ENCODE data around the gene CXXC4. TPM values are rescaled to one million over a fixed set of nuclear protein-coding genes. Genes with fewer than 3 reads are reported as not detected.
A peak's percentile ranks its signal among the peaks of the same experiment; 100 is the strongest.

CXXC4 gene
- total and polyA plus RNA-seq, 2 donors (not counting 1 experiment from before 2014, with no cell fraction given) = under 0.01 to 0.02 TPM

- Histone ChIP-seq H4K20me1 (ENCODE audit: control insufficient read depth, extremely low read depth, insufficient read depth, low read length) (no peaks in the 10 kb centered on the region), H3K4me2 (ENCODE audit: extremely low read depth, insufficient read depth, low read length) (no peak overlapping the region), H3K79me2 (ENCODE audit: control insufficient read depth, insufficient read depth, low read length) (no peaks in the 10 kb centered on the region), H3K9me3 (ENCODE audit: control insufficient read depth, insufficient read depth, low read depth, low read length) (no peaks in the 10 kb centered on the region), H3K4me1 (ENCODE audit: control insufficient read depth, extremely low read depth, insufficient read depth, low read length) (no peaks in the 10 kb centered on the region), H2AFZ (ENCODE audit: low read length) (no peak overlapping the region), H3K9ac (ENCODE audit: insufficient read depth, low read length) (no peak overlapping the region), H3K4me3 (replicated peaks in 1 of 4; ENCODE audit: control extremely low read depth in 1 of 4, insufficient read depth in 1 of 4, low read depth in 3 of 4, low read length in 4 of 4) (no peak overlapping the region), H3K27ac (ENCODE audit: insufficient read depth, low read length) (no peak overlapping the region), H3K36me3 (ENCODE audit: control insufficient read depth, insufficient read depth, low read length) (no peaks in the 10 kb centered on the region), H3K27me3 (ENCODE audit: control insufficient read depth, insufficient read depth, low read length) (no peaks in the 10 kb centered on the region)
- no peak for TF ChIP-seq EZH2 (IDR thresholded peaks at IDR 0.05; ENCODE audit: low read length, missing control alignments)
- no peak for DNase-seq (ENCODE audit: low read depth in 2 of 2)
These were observed 32.1 kb downstream of the CXXC4 start for GRCh38 chr4:104462641-104463040.

DNA sequence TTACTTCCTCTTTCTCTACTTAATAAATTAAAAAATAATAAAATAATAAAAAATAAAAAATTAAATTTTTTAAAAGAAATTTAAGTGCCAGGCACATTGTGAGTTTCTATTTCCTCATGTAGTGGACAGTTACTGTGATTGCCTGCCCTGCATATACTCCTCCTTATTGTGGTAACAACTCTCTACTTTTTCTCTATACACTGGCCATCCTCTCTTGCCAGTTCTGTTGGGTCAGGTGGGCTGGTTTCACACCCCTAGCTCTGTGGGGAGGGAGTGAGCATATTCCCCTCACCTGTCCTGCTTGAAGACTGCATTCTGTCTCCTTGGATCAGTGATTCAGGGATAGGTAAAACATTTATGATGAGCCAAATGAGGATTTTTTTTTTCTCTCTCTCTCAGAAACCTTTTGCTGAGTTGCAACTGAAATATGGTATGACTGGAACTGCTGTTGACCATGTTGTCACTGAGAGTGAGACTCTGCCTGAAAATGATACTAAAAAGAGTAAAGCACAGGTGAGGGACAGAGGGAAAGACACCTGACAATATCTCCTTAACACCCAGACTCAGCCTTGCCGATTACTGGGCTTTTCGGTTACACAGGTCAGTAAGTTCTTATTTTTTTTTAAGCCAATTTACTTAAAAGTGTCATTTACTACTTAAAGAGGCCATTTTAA lies 37.2 kb downstream of the CXXC4 start:
- no peaks in the 10 kb centered on the region for H3K27me3 ChIP-seq (ENCODE audit: control insufficient read depth, insufficient read depth, low read length)
- no peak for DNase-seq (ENCODE audit: low read depth in 2 of 2)
- H2AFZ ChIP-seq (ENCODE audit: low read length) = no peak overlapping the region
- TF ChIP-seq EZH2 (IDR thresholded peaks at IDR 0.05; ENCODE audit: low read length, missing control alignments) (no peak), CTCF (conservative IDR thresholded peaks at IDR 0.05 in 1 of 2, IDR thresholded peaks at IDR 0.05 in 1 of 2; ENCODE audit: low read depth in 1 of 2, low read length in 2 of 2) (no peak)
- H3K4me1 ChIP-seq (ENCODE audit: control insufficient read depth, extremely low read depth, insufficient read depth, low read length) = no peaks in the 10 kb centered on the region
- no peak overlapping the region for H3K9ac ChIP-seq (ENCODE audit: insufficient read depth, low read length)
- H4K20me1 ChIP-seq (ENCODE audit: control insufficient read depth, extremely low read depth, insufficient read depth, low read length) = no peaks in the 10 kb centered on the region
- no peak overlapping the region for H3K4me2 ChIP-seq (ENCODE audit: extremely low read depth, insufficient read depth, low read length)
- no peaks in the 10 kb centered on the region for H3K36me3 ChIP-seq (ENCODE audit: control insufficient read depth, insufficient read depth, low read length)
- no peaks in the 10 kb centered on the region for H3K79me2 ChIP-seq (ENCODE audit: control insufficient read depth, insufficient read depth, low read length)
- H3K9me3 ChIP-seq (ENCODE audit: control insufficient read depth, insufficient read depth, low read depth, low read length) = no peaks in the 10 kb centered on the region
- H3K4me3 ChIP-seq (replicated peaks in 1 of 4; ENCODE audit: control extremely low read depth in 1 of 4, insufficient read depth in 1 of 4, low read depth in 3 of 4, low read length in 4 of 4) = no peak overlapping the region
- no peak overlapping the region for H3K27ac ChIP-seq (ENCODE audit: insufficient read depth, low read length)

GRCh38 chr4:104451573-104451972 lies 43.1 kb downstream of the CXXC4 start:
- Histone ChIP-seq H4K20me1 (ENCODE audit: control insufficient read depth, extremely low read depth, insufficient read depth, low read length) (no peaks in the 10 kb centered on the region), H3K4me1 (ENCODE audit: control insufficient read depth, extremely low read depth, insufficient read depth, low read length) (no peaks in the 10 kb centered on the region), H3K36me3 (ENCODE audit: control insufficient read depth, insufficient read depth, low read length) (no peaks in the 10 kb centered on the region), H3K9me3 (ENCODE audit: control insufficient read depth, insufficient read depth, low read depth, low read length) (no peaks in the 10 kb centered on the region), H3K27me3 (ENCODE audit: control insufficient read depth, insufficient read depth, low read length) (no peaks in the 10 kb centered on the region), H3K9ac (ENCODE audit: insufficient read depth, low read length) (no peak overlapping the region), H3K4me2 (ENCODE audit: extremely low read depth, insufficient read depth, low read length) (no peak overlapping the region), H3K79me2 (ENCODE audit: control insufficient read depth, insufficient read depth, low read length) (no peaks in the 10 kb centered on the region), H2AFZ (ENCODE audit: low read length) (no peak overlapping the region), H3K4me3 (replicated peaks in 1 of 4; ENCODE audit: control extremely low read depth in 1 of 4, insufficient read depth in 1 of 4, low read depth in 3 of 4, low read length in 4 of 4) (no peak overlapping the region), H3K27ac (ENCODE audit: insufficient read depth, low read length) (no peak overlapping the region)
- DNase-seq (ENCODE audit: low read depth in 2 of 2) = peak; percentile 33 to 44
- TF ChIP-seq CTCF (conservative IDR thresholded peaks at IDR 0.05 in 1 of 2, IDR thresholded peaks at IDR 0.05 in 1 of 2; ENCODE audit: low read depth in 1 of 2, low read length in 2 of 2) = peak; percentile 17 to 75
- no peak for TF ChIP-seq EZH2 (IDR thresholded peaks at IDR 0.05; ENCODE audit: low read length, missing control alignments)

All from fibroblast of lung (primary cell).